Peyer's patch (tissue), 4 donors: ENCODE data around the gene UBE2J2.

Source experiments
- POLR2A ChIP-seq, 2 donors: fragments of 450-650 bp; IDR thresholded peaks; one replicate each; pipeline ENCODE4 v1.5.1; 2017; ENCODE audit warnings: antibody characterized with exemption in 2 of 2, mild to moderate bottlenecking in 2 of 2, moderate library complexity in 2 of 2
- TF ChIP-seq, protein P1 (sequence below), 6 experiments: fragments of 450-650 bp in 4 of 6; fragments of 200-600 bp in 2 of 6; sonication (generic) in 1 of 6; IDR thresholded peaks; one replicate each; pipeline ENCODE4 v1.5.1; 2017 to 2019; ENCODE audit warnings: antibody characterized with exemption in 6 of 6, mild to moderate bottlenecking in 3 of 6, moderate library complexity in 1 of 6

- TF ChIP-seq, protein P1, sequence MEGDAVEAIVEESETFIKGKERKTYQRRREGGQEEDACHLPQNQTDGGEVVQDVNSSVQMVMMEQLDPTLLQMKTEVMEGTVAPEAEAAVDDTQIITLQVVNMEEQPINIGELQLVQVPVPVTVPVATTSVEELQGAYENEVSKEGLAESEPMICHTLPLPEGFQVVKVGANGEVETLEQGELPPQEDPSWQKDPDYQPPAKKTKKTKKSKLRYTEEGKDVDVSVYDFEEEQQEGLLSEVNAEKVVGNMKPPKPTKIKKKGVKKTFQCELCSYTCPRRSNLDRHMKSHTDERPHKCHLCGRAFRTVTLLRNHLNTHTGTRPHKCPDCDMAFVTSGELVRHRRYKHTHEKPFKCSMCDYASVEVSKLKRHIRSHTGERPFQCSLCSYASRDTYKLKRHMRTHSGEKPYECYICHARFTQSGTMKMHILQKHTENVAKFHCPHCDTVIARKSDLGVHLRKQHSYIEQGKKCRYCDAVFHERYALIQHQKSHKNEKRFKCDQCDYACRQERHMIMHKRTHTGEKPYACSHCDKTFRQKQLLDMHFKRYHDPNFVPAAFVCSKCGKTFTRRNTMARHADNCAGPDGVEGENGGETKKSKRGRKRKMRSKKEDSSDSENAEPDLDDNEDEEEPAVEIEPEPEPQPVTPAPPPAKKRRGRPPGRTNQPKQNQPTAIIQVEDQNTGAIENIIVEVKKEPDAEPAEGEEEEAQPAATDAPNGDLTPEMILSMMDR (IDR thresholded peaks at IDR 0.05), result peak in 4 of 6 experiments; percentile 21 to 74 (median 68)
- TF ChIP-seq POLR2A (IDR thresholded peaks at IDR 0.05), result peak; percentile 65 to 73
These were observed 42.8 kb downstream of the UBE2J2 start for GRCh38 chr1:1230656-1231399.
